CD4-positive, alpha-beta T cell (primary cell): ENCODE results near the gene CALN1. TPM values are rescaled to one million over a fixed set of nuclear protein-coding genes. Genes with fewer than 3 reads are reported as not detected.

Experiments
- ATAC-seq: fragments of 200-7000 bp; cut with Tn5 transposase; one replicate; pipeline ENCODE4 v1.10.0; 2022; ENCODE audit warnings: mild to moderate bottlenecking; ENCODE audit not compliant: poor library complexity
- CTCF ChIA-PET: fragments of 350-600 bp; sonication (Branson Sonifier 250); formaldehyde crosslinking; loops from one replicate; lab custom pipeline; 2021; ENCODE audit warnings: antibody characterized with exemption, inconsistent platforms; lab: Charles Lee
- POLR2A ChIA-PET: fragments of 350-600 bp; sonication (Branson Sonifier 250); formaldehyde crosslinking; loops from one replicate; lab custom pipeline; 2021; ENCODE audit warnings: antibody characterized with exemption, inconsistent platforms; lab: Charles Lee
- DNase-seq, 14 experiments: peaks; one replicate each; pipeline ENCODE4 v3.0.0-alpha.2; 2013 to 2020; ENCODE audit warnings: mixed read lengths in 2 of 14
- H3K27ac ChIP-seq, 2 donors: one replicate each; pipeline versions ENCODE4 v1.5.1 to v1.7.0; 2013; ENCODE audit warnings: low read length in 2 of 2, low read depth in 1 of 2, mild to moderate bottlenecking in 1 of 2
- H3K27me3 ChIP-seq, 2 experiments: 1 replicate in 1 of 2; 2 replicates in 1 of 2; pipeline versions ENCODE4 v1.6.1 to v1.7.0; 2013; ENCODE audit warnings: low read length in 2 of 2, control low read depth in 1 of 2, mild to moderate bottlenecking in 1 of 2, moderate library complexity in 1 of 2; ENCODE audit not compliant: insufficient read depth in 2 of 2, control insufficient read depth in 1 of 2
- H3K36me3 ChIP-seq: one replicate; pipeline ENCODE4 v1.6.1; 2013; ENCODE audit warnings: low read length, control low read depth; ENCODE audit not compliant: insufficient read depth
- H3K4me1 ChIP-seq: one replicate; pipeline ENCODE4 v1.6.1; 2013; ENCODE audit warnings: low read length, control low read depth; ENCODE audit not compliant: insufficient read depth
- H3K4me3 ChIP-seq: one replicate; pipeline ENCODE4 v1.5.1; 2013; ENCODE audit warnings: mild to moderate bottlenecking, low read length, moderate library complexity
- H3K9me3 ChIP-seq, 2 experiments: 1 replicate in 1 of 2; 2 replicates in 1 of 2; pipeline versions ENCODE4 v1.6.1 to v1.7.0; 2013; ENCODE audit warnings: low read length in 2 of 2, mild to moderate bottlenecking in 2 of 2, control low read depth in 1 of 2, moderate library complexity in 1 of 2; ENCODE audit not compliant: control insufficient read depth in 1 of 2, insufficient read depth in 1 of 2
- H3K27ac Mint-ChIP-seq: one replicate; pipeline ENCODE4 v1.8.0; 2020; ENCODE audit warnings: mixed read lengths
- H3K27me3 Mint-ChIP-seq: one replicate; pipeline ENCODE4 v1.8.0; 2021; ENCODE audit warnings: mixed read lengths
- H3K36me3 Mint-ChIP-seq: one replicate; pipeline ENCODE4 v1.8.0; 2021; ENCODE audit warnings: low read depth, mixed read lengths
- H3K4me1 Mint-ChIP-seq: one replicate; pipeline ENCODE4 v1.8.0; 2021; ENCODE audit warnings: low read depth, mixed read lengths
- H3K4me3 Mint-ChIP-seq: one replicate; pipeline ENCODE4 v1.8.0; 2020; ENCODE audit warnings: mild to moderate bottlenecking, mixed read lengths
- H3K9me3 Mint-ChIP-seq: one replicate; pipeline ENCODE4 v1.8.0; 2020; ENCODE audit warnings: mixed read lengths
- intact Hi-C, 2 experiments: fragments of 100-400 bp; cut with DNase I in 1 of 2; cut with micrococcal nuclease in 1 of 2; formaldehyde crosslinking; loops; one replicate each; pipeline versions ENCODE4 v1.15.1 to v1.9.0; 2023 to 2025; cut with DNase I, micrococcal nuclease
- total RNA-seq, 174 experiments: library from RNA in 2 of 174; stranded (reverse) in 2 of 174; gene quantifications; one replicate each; pipeline ENCODE4 v1.2.3 and lab custom pipeline; 2021 to 2026
- TF ChIP-seq, protein P1 (sequence below): fragments of 200-600 bp; IDR thresholded peaks from one replicate; pipeline ENCODE4 v1.8.0; 2022; ENCODE audit warnings: antibody characterized with exemption, mild to moderate bottlenecking

The CALN1 gene
- total RNA-seq, 2 experiments from 2014 or later, result 0.06 TPM; not detected in 1

DNA sequence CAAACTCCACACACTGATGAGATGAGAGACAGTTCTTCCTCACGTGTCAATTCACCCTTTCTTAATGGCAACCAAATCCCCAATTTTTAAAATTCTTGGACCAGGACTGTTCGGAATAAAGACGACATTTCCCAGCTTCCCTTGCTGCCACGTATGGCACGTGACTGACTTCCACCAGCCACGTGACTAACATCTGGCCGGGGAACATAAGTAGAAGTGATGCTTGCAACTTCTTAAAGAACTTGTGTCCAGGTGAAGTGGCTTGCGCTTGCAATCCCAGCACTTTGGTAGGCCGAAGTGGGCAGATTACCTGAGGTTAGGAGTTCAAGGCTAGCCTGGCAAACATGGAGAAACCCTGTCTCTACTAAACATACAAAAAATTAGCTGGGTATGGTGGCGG, 405.1 kb downstream of the CALN1 start:
- TF ChIP-seq, protein P1, sequence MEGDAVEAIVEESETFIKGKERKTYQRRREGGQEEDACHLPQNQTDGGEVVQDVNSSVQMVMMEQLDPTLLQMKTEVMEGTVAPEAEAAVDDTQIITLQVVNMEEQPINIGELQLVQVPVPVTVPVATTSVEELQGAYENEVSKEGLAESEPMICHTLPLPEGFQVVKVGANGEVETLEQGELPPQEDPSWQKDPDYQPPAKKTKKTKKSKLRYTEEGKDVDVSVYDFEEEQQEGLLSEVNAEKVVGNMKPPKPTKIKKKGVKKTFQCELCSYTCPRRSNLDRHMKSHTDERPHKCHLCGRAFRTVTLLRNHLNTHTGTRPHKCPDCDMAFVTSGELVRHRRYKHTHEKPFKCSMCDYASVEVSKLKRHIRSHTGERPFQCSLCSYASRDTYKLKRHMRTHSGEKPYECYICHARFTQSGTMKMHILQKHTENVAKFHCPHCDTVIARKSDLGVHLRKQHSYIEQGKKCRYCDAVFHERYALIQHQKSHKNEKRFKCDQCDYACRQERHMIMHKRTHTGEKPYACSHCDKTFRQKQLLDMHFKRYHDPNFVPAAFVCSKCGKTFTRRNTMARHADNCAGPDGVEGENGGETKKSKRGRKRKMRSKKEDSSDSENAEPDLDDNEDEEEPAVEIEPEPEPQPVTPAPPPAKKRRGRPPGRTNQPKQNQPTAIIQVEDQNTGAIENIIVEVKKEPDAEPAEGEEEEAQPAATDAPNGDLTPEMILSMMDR, result no peak

DNA sequence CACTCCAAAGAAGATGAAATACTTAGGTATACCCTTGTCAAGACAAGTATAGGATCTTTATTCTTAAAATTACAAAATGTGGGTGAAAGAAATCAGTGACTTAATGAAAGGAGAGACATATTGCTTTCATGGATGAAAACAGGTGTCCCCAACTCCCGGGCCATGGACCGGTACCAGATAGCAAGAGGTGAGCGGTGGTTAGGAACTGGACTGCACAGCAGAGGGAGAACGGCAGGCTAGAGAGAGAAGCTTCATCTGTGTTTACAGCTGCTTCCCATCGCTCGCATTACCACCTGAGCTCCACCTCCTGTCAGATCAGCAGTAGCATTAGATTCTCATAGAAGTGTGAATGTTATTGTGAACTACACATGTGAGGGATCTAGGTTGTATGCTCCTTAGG, 408.9 kb downstream of the CALN1 start:
- ATAC-seq (no peak), DNase-seq (no peak)
- no peaks in the 10 kb centered on the region for H3K36me3 ChIP-seq
- ChIA-PET CTCF (no interaction called here), POLR2A (no interaction called here)
- TF ChIP-seq, protein P1, result no peak
- no peak overlapping the region for H3K27ac ChIP-seq
- H3K27me3 ChIP-seq, result no peaks in the 10 kb centered on the region
- H3K4me1 Mint-ChIP-seq, result no peaks in the 10 kb centered on the region
- H3K9me3 Mint-ChIP-seq, result peaks cover 7% of the 10 kb centered on the region
- H3K4me3 Mint-ChIP-seq, result no peak overlapping the region
- H3K4me1 ChIP-seq, result no peaks in the 10 kb centered on the region
- H3K27ac Mint-ChIP-seq, result no peak overlapping the region
- no peaks in the 10 kb centered on the region for H3K27me3 Mint-ChIP-seq
- H3K9me3 ChIP-seq, result no peaks in the 10 kb centered on the region
- H3K4me3 ChIP-seq, result no peak overlapping the region
- H3K36me3 Mint-ChIP-seq, result no peaks in the 10 kb centered on the region
- intact Hi-C loops, result no loop called here

More for the DNA sequence above, 405.1 kb downstream of the CALN1 start:
- intact Hi-C loops, result no loop called here
- ChIA-PET POLR2A (no interaction called here), CTCF (no interaction called here)
- no peak overlapping the region for H3K4me3 ChIP-seq
- Mint-ChIP-seq H3K4me1 (no peaks in the 10 kb centered on the region), H3K27ac (no peak overlapping the region), H3K4me3 (no peak overlapping the region), H3K27me3 (no peaks in the 10 kb centered on the region), H3K36me3 (no peaks in the 10 kb centered on the region), H3K9me3 (peaks cover 6% of the 10 kb centered on the region)
- H3K9me3 ChIP-seq, result peaks cover 0 to 5% of the 10 kb centered on the region in 2 experiments
- DNase-seq, result no peak
- no peak overlapping the region for H3K27ac ChIP-seq
- H3K4me1 ChIP-seq, result no peaks in the 10 kb centered on the region
- ATAC-seq, result no peak
- no peaks in the 10 kb centered on the region for H3K27me3 ChIP-seq
- no peaks in the 10 kb centered on the region for H3K36me3 ChIP-seq

DNA sequence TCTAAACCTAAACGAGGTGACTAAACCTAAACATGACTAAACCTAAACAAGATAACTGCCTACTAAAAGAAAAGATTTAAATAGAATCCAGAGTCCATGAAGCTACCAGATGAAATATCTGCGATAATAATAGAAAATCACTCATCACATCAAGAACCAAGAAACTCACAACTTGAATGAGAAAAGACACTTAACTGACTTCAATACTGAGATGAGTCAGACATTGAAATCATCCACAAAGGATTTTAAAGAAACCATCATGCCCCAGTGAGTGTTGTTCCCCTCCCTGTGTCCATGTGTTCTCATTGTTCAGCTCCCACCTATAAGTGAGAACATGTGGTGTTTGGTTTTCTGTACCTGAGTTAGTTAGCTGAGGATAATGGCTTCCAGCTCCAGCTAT, 416.0 kb downstream of the CALN1 start:
- no peaks in the 10 kb centered on the region for H3K4me1 ChIP-seq
- H3K36me3 ChIP-seq, result no peaks in the 10 kb centered on the region
- no peaks in the 10 kb centered on the region for H3K4me1 Mint-ChIP-seq
- peaks cover 9% of the 10 kb centered on the region for H3K9me3 Mint-ChIP-seq
- H3K27ac ChIP-seq, result no peak overlapping the region
- H3K27me3 ChIP-seq, result no peaks in the 10 kb centered on the region
- no peak overlapping the region for H3K27ac Mint-ChIP-seq
- no peak overlapping the region for H3K4me3 Mint-ChIP-seq
- ChIA-PET CTCF (no interaction called here), POLR2A (no interaction called here)
- DNase-seq (no peak), ATAC-seq (no peak)
- TF ChIP-seq, protein P1, result no peak
- intact Hi-C loops, result no loop called here
- H3K4me3 ChIP-seq, result no peak overlapping the region
- peaks cover 0 to 8% of the 10 kb centered on the region in 2 experiments for H3K9me3 ChIP-seq
- no peaks in the 10 kb centered on the region for H3K27me3 Mint-ChIP-seq
- H3K36me3 Mint-ChIP-seq, result no peaks in the 10 kb centered on the region
